HT1080 (cell line): Measurements from ENCODE around the gene ZNF493. TPM values are rescaled to one million over a fixed set of nuclear protein-coding genes. Genes with fewer than 3 reads are reported as not detected.

Source experiments
- DNase-seq: peaks from one replicate; pipeline ENCODE4 v3.0.0-alpha.2; 2015; ENCODE audit warnings: low read depth
- total RNA-seq: library from RNA; depleted of rRNA; stranded (reverse); fragments of >200 nt; shearing (Covaris generic); gene quantifications from 2 replicates; pipeline ENCODE4 v1.2.3, GENCODE V29; 2014; rRNA removed

Gene ZNF493
- total RNA-seq, 1 experiment from 2014 or later: 2.0 TPM

DNA sequence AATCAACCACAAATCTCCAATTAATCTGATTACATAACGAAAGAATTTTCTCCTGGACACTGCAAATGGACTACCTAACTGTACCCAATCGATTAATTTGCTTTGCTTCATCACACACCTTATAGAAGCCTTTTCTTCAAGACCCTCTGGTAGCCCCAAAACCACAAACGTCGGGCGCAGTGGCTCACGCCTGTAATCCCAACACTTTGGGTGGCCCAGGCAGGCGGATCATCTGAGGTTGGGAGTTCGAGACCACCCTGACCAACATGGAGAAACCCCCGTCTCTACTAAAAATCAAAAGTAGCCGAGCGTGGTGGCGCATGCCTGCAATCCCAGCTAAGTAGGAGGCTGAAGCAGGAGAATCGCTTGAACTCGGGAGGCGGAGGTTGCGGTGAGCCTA is 65.6 kb downstream of the ZNF493 start:
- DNase-seq: no peak

DNA sequence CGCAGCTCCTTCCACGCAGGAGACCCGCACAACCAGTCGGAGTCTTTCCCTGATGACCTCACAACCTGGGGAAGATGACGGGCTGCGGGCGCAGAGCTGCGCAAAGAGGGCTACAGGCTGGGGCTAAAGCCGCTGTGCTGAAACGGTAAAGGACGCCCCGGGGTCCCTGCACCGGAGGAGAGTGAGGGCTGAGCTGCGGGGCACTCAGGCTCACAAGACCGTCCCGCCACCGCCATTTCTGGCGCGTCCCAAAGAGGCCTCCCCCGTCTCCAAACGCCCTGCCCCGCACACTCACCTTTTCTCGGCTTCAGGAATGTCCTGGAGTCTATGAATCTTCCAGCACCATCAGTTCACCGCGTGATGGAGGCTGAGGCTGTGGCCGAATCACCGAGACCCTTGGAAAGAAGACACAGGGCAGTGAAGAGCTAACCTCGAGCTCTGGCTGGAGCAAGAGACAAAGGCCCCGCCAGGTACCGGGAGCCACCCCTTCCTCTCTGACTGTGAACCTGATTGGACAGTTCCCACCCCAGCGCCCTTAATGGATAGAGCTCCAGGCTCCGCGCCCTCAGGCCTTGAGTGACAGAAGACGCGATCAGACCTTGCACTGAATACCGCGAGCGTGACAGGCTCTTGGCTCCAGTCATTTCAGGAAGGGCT is 66.6 kb downstream of the ZNF493 start:
- DNase-seq: no peak

DNA sequence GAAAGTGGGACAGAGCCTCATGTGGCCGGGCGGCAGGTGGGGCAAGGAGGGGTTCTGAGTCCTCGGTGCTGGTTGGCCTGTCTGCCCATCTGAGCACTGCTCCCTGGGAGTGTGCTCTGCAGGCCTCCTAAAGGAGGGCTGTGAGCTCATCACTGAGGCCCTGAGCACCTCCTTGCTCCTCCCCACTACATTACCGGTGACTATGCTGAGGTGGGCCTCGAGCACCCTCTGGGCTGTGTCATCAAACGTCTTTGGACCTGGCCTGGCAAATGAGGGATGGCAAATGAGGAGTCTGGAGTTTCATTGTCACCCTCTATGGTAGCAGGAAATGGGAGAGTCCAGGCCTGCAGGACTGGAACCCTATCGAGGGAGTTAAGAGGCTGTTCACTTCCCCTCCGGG is 69.7 kb downstream of the ZNF493 start:
- no peak for DNase-seq

DNA sequence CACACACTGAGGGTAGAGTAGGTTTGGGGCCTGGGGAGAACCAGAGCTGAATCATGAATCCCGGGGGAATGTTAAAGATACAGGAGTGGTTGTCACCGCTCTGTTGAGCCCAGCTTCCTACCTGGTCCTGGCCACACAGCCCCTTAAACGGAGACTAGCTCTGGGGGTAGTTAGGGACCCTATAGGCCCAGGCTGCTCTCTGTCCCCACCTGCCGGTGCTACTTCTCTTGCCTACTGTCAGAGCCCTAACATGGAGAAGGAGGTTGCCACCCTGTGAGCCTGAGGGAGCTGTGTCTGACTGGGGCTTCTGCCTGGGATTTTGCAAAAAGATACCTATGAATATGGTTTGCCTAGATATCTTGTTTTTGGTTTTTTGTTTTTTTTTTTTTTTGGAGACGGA is 71.9 kb downstream of the ZNF493 start:
- no peak for DNase-seq

DNA sequence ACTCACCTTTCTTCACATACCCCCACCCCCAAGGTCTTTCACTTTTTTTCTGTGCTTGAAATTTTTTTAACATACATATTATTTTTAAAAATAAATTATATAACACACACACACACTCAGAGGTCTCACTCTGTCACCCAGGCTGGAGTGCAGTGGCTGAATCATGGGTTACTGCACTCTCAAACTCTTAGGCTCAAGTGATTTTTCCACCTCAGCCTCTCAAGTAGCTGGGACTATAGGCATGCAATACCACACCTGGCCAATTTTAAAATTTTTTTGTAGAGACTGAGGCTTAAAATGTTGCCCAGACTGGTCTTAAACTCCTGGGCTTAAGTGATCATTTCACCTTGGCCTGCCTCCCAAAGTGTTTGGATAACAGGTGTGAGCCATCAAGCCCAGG is 75.6 kb downstream of the ZNF493 start:
- DNase-seq: no peak

DNA sequence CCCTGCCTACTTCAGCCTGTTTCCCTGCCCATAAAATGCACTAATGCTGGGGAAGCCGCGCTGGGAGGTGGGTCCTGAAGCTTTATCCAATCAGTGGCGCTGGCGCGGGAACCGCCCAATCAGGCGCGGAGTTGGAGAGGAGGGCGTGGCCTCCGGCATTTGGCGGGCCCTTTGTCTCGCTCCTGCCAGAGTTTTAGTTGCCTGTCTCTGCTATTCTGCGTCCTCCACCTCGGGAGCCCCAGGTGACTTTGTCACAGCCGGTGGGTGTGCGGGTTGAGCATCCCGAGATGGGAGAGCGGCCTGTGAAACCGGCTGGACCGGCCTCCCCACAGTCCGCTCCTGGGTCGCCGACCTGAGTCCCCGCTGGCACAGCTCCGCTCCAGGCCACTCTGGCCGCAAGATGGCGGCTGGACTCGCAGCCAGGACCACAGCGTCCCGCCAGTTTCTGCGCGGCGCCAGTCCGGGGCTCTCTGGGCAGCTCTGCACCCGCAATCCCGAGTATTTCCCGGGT is 77.8 kb downstream of the ZNF493 start:
- DNase-seq: no peak

Other genes with a start within 250 kb of the ZNF493 start
- gene ZNF708, start 67.7 kb upstream of the ZNF493 start, total RNA-seq: 2.7 and 4.5 TPM in 2 replicates
- 5.2 and 6.5 TPM in 2 replicates for gene ZNF738, start 38.1 kb upstream of the ZNF493 start, total RNA-seq
- not detected in 2 replicates for gene ZNF429, start 108.5 kb downstream of the ZNF493 start, total RNA-seq